BE2C (cell line): ENCODE data around the gene HDAC8.

Experiments used
- DNase-seq: peaks from one replicate; pipeline ENCODE4 v3.0.0-alpha.2; 2020
- H3K27me3 ChIP-seq: fragments of 250-450 bp; sonication (Bioruptor Pico); 2 replicates; pipeline ENCODE4 v1.5.1; 2020; ENCODE audit warnings: mild to moderate bottlenecking
- H3K36me3 ChIP-seq: fragments of 250-450 bp; sonication (Bioruptor Pico); 2 replicates; pipeline ENCODE4 v1.5.1; 2020; ENCODE audit warnings: mild to moderate bottlenecking
- H3K4me1 ChIP-seq: fragments of 250-450 bp; sonication (Bioruptor Pico); 2 replicates; pipeline ENCODE4 v1.5.1; 2020
- H3K4me3 ChIP-seq: 2 replicates; pipeline ENCODE4 v1.5.1; 2011; ENCODE audit warnings: low read depth, low read length
- H3K9me3 ChIP-seq: fragments of 250-450 bp; sonication (Bioruptor Pico); 2 replicates; pipeline ENCODE4 v1.5.1; 2020
- TF ChIP-seq, protein P1 (sequence below): IDR thresholded peaks from 2 replicates; pipeline ENCODE4 v1.5.1; 2012; ENCODE audit warnings: mild to moderate bottlenecking, low read depth, low read length

HDAC8 gene

DNA sequence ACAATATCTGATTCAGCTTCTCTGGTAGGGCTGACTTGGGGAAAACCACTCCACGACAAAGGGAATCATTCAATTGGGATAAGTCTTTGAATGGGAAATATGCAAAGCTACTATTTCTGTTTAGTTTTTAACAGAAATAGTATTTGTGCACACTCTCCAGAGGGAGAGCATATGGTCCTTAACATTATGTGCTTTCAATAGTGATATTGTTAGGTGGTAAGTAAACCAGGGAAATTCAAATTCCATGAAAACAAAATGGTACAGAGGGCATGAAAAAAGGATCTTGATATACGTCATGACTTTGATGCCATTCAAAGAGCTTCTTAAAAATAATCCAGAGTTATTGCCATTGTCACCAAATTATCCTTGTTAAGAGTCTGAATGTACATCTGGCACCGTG lies 219.9 kb downstream of the HDAC8 start:
- TF ChIP-seq, protein P1, sequence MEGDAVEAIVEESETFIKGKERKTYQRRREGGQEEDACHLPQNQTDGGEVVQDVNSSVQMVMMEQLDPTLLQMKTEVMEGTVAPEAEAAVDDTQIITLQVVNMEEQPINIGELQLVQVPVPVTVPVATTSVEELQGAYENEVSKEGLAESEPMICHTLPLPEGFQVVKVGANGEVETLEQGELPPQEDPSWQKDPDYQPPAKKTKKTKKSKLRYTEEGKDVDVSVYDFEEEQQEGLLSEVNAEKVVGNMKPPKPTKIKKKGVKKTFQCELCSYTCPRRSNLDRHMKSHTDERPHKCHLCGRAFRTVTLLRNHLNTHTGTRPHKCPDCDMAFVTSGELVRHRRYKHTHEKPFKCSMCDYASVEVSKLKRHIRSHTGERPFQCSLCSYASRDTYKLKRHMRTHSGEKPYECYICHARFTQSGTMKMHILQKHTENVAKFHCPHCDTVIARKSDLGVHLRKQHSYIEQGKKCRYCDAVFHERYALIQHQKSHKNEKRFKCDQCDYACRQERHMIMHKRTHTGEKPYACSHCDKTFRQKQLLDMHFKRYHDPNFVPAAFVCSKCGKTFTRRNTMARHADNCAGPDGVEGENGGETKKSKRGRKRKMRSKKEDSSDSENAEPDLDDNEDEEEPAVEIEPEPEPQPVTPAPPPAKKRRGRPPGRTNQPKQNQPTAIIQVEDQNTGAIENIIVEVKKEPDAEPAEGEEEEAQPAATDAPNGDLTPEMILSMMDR, result no peak
- Histone ChIP-seq H3K4me3 (no peak overlapping the region), H3K27me3 (no peaks in the 10 kb centered on the region), H3K36me3 (no peaks in the 10 kb centered on the region), H3K4me1 (peaks cover 2% of the 10 kb centered on the region; the same call in 1 of the 2 replicates), H3K9me3 (no peaks in the 10 kb centered on the region)
- no peak for DNase-seq

DNA sequence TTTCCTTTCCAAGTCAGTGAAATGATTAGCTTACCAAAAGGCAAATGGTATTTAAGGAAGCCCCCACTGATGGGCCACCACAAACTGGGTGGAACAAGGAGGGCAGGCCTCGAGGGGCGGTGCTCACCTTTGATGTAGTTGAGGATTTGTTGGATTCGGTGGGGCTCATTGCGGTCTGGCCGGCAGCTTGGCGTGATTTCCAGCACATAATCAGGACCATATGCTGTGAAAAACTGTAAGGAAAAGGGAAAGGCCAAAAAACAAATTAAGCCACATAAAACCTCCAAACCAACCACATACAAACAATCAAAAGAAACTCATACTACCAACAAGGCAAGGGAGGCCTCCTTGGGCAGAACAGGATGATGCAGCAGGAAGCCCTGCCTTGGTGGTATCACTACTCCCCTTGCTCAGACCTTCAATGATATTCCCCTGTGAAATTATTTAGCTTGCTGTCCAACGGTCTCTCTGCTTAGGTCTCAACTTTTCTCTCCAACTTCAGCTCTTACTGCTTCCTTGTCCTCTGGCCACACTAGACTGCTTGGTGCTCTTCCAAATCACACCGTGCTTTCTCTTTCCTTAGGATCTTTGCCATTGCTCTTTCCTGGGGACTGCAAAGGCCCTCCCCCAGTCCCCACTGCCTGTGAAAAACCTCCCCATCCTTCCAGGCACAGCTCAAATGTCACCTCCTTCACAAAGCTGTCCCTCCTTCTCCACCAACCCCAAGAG lies 220.9 kb downstream of the HDAC8 start:
- H3K36me3 ChIP-seq, result no peaks in the 10 kb centered on the region
- no peak overlapping the region for H3K4me3 ChIP-seq
- no peaks in the 10 kb centered on the region for H3K27me3 ChIP-seq
- TF ChIP-seq, protein P1, result no peak
- DNase-seq, result no peak
- H3K9me3 ChIP-seq, result no peaks in the 10 kb centered on the region
- H3K4me1 ChIP-seq, result peaks cover 4% of the 10 kb centered on the region; the same call in 1 of the 2 replicates

DNA sequence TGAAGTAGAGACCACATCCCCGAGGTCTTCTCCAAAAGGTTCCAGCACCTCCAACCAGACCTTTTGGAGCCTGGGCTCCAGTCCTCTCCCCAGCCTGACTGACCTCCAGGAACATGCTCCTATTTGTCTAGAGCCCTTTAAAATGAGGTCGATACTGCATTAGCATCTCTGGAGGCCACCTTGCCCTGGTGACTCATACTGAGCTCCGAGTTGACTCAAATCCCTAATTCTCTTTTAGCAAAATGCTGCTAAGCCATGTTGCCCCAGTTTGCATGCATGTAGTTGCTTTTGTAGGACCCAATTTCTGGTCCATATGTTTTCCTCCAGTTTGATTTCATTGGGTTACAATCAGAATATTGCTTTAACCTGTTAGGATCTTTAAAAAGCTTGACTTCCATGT lies 223.5 kb downstream of the HDAC8 start:
- H3K27me3 ChIP-seq, result no peaks in the 10 kb centered on the region
- H3K9me3 ChIP-seq, result no peaks in the 10 kb centered on the region
- TF ChIP-seq, protein P1, result no peak
- H3K4me3 ChIP-seq, result no peak overlapping the region
- DNase-seq, result no peak
- peaks cover 4% of the 10 kb centered on the region; the same call in 1 of the 2 replicates for H3K4me1 ChIP-seq
- H3K36me3 ChIP-seq, result no peaks in the 10 kb centered on the region

DNA sequence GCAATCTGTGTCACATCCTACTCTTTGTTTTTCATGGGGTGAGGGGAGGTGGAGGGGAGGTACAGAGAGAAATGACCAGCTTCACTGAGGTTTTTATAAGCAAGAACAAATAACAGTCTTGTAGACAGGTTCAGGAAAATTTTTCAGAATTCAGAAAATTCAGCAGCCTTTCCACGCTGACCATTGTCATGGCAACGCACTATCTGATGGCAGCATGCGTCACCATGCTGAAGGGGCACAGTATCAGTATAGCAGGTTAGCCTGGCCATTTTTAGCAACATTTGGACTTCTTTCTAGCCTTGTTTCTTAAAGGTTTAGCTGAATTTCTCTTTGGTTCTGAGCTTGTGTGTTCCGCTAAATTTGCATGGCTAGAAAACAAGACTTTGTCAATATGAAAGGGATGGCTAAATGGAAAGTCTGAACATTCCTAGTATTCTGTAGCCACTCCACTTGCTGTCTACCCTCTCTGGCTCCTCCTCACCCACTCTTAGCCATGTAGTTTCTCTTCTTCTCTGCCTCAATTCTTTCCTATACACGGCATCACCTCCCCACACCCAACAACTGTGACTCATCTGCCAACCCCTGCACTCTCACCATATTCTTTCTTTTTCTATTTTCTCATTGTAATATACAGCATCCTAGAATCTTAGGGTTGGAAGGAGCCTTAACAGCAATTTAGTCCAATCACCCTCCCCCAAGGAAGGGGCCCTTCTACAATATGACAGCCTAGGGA lies 224.2 kb downstream of the HDAC8 start:
- no peak for DNase-seq
- TF ChIP-seq, protein P1, result no peak
- peaks cover 4% of the 10 kb centered on the region; the same call in 1 of the 2 replicates for H3K4me1 ChIP-seq
- no peak overlapping the region for H3K4me3 ChIP-seq
- no peaks in the 10 kb centered on the region for H3K36me3 ChIP-seq
- H3K27me3 ChIP-seq, result no peaks in the 10 kb centered on the region
- no peaks in the 10 kb centered on the region for H3K9me3 ChIP-seq

DNA sequence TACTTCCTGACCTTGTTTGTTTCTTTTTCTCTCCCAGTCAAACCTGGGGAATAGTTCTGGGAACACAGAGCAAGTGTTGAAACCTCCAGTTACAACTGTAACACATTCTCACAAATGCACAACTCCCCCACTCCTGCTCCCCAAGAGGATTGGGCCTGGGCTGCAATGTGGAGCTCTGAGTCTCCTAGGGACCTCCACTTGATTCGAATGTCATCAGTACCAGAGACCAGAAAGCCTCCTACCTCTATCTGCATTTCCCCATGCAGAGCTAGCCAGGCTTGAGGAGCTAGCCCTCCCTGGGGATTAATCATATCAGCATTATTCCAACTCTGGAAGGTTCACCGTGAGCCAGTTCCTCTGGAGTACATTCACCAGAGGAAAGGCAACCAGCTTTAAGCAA lies 225.3 kb downstream of the HDAC8 start:
- H3K27me3 ChIP-seq, result no peaks in the 10 kb centered on the region
- peaks cover 4% of the 10 kb centered on the region; the same call in 1 of the 2 replicates for H3K4me1 ChIP-seq
- H3K4me3 ChIP-seq, result no peak overlapping the region
- peak; percentile 18 for DNase-seq
- TF ChIP-seq, protein P1, result no peak
- H3K9me3 ChIP-seq, result no peaks in the 10 kb centered on the region
- H3K36me3 ChIP-seq, result no peaks in the 10 kb centered on the region

DNA sequence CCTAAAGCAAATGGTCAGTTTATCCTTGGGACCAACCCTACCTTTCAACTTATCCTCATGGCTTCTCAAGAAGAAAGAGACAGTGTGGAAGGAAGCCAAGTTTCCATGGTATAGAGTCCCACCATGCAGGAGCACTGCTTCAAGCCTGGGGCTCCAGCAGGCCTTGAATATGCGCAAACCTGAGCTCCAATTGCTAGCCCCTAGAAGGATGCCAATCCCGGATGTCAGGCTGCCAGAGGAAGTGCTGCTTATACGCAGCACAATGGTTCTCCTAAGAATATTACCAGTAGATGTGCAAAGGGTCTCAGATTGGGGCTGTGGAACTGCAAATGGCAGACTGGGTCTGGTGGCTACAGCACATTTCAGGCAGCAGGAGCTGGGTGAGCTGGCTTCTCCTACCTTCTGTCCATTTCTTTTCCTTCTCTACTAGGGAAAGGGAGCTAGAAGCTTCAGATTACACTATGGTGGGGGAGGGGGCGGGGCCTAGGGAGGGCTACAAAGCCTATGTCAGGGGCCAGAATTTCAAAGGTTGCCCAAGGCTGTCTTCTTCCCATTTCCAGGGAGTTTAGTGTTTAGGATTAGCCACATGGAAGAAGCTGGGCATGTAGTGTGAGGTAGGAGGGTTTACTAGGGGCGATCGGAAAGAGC lies 226.2 kb downstream of the HDAC8 start:
- no peaks in the 10 kb centered on the region for H3K9me3 ChIP-seq
- TF ChIP-seq, protein P1, result no peak
- no peak overlapping the region for H3K4me3 ChIP-seq
- DNase-seq, result no peak
- H3K27me3 ChIP-seq, result no peaks in the 10 kb centered on the region
- no peaks in the 10 kb centered on the region for H3K36me3 ChIP-seq
- H3K4me1 ChIP-seq, result peaks cover 4% of the 10 kb centered on the region; the same call in 1 of the 2 replicates
